ENCODE data around the gene SDK1. TPM values are rescaled to one million over a fixed set of nuclear protein-coding genes. Genes with fewer than 3 reads are reported as not detected.
A peak's percentile ranks its signal among the peaks of the same experiment; 100 is the strongest.

The SDK1 gene
- total and polyA plus RNA-seq, 2 of the 8 experiments (the other 6 are each of a cell fraction or from before 2014, with no cell fraction given) = 3.3 to 7.2 TPM

DNA sequence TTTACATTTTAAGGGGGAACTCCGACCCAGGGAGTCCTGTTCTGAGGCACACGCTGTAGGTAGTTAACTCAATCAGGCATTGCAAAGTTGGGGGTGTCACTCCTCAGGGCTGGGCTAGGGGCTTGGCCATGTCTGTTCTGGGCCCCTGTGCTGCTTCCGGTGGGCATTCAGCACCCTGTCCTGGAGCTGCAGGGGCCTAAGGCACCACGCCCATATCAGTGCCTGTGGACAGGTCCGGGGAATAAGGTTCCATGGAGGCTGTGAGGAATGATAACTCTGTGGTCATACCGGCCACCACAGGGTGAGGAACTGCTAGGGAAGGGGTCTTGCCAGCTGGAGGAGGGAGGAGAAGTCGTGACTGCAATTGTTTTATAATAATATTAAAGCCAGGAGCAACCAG, 842.0 kb downstream of the SDK1 start:
- Histone ChIP-seq H3K18ac (ENCODE audit: extremely low read depth, low read length) (no peak overlapping the region), H2BK5ac (ENCODE audit: low read depth, low read length) (no peak overlapping the region), H2BK12ac (ENCODE audit: low read depth, low read length) (no peak overlapping the region; the same call in 1 of the 2 replicates), H3K23me2 (ENCODE audit: low read depth, low read length) (no peaks in the 10 kb centered on the region), H4K8ac (ENCODE audit: extremely low read depth, insufficient read depth, low read length) (0 out of 2 replicates have a peak overlapping the region, but pooled peaks have one; percentile 63), H3K79me2 (ENCODE audit: control insufficient read depth in 1 of 2, insufficient read depth in 2 of 2, low read length in 2 of 2) (no peaks in the 10 kb centered on the region), H3K9ac (replicated peaks in 1 of 4; ENCODE audit: extremely low read depth in 1 of 4, low read depth in 3 of 4, low read length in 3 of 4) (peak overlapping the region in 1 of 4 experiments; percentile 7; a peak in 1 of 7 replicates), H2AFZ (ENCODE audit: low read length) (no peak overlapping the region), H3K9me3 (ENCODE audit: insufficient read depth in 2 of 2, low read depth in 1 of 2, low read length in 1 of 2) (no peaks in the 10 kb centered on the region), H3K4me3 (ENCODE audit: extremely low read depth in 1 of 4, insufficient read depth in 2 of 4, low read depth in 3 of 4, low read length in 4 of 4) (no peak overlapping the region), H4K20me1 (replicated peaks in 1 of 2; ENCODE audit: control insufficient read depth in 1 of 2, insufficient read depth in 2 of 2, low read length in 2 of 2) (no peaks in the 10 kb centered on the region), H3K27me3 (replicated peaks in 1 of 4; ENCODE audit: control insufficient read depth in 3 of 4, extremely low read depth in 1 of 4, insufficient read depth in 3 of 4, low read length in 3 of 4) (no peaks in the 10 kb centered on the region), H3K4ac (replicated peaks; ENCODE audit: insufficient read length, low read depth, low read length) (no peak overlapping the region), H3K36me3 (ENCODE audit: control insufficient read depth in 2 of 4, insufficient read depth in 4 of 4, low read length in 3 of 4) (no peaks in the 10 kb centered on the region), H2AK5ac (ENCODE audit: low read depth, low read length) (no peak overlapping the region), H3K79me1 (ENCODE audit: low read depth, low read length) (no peaks in the 10 kb centered on the region), H4K5ac (ENCODE audit: insufficient read length, low read depth, low read length) (no peak overlapping the region), H3K27ac (ENCODE audit: low read depth, low read length) (no peak overlapping the region), H2BK15ac (ENCODE audit: low read length) (no peak overlapping the region), H3K14ac (ENCODE audit: insufficient read length) (no peak overlapping the region), H3K56ac (replicated peaks; ENCODE audit: insufficient read length, low read depth, low read length) (no peak overlapping the region), H3K4me2 (ENCODE audit: insufficient read depth in 1 of 2, low read depth in 2 of 2, low read length in 2 of 2) (no peak overlapping the region), H3K23ac (ENCODE audit: insufficient read length) (no peak overlapping the region), H2BK120ac (replicated peaks; ENCODE audit: low read depth, low read length) (no peak overlapping the region), H2BK20ac (ENCODE audit: low read length) (no peak overlapping the region), H4K91ac (replicated peaks; ENCODE audit: insufficient read length, low read length) (no peak overlapping the region), H3K4me1 (replicated peaks in 1 of 4; ENCODE audit: control insufficient read depth in 3 of 4, insufficient read depth in 4 of 4, low read length in 3 of 4) (peaks cover 0 to 33% (median 17%) of the 10 kb centered on the region in 4 experiments; a peak in 6 of 7 replicates)
- no peak for DNase-seq (ENCODE audit: low read depth in 1 of 2, low spot score in 2 of 2)
- 79% methylated on average over 6 of the region's 7 CpGs; no CpG with 5 or more reads in 1 of the 2 experiments for WGBS, 2 experiments (ENCODE audit: extremely low coverage in 1 of 2, insufficient coverage in 1 of 2, insufficient read length in 1 of 2, insufficient replicate concordance in 2 of 2, low coverage in 1 of 2, low lambda C conversion rate in 2 of 2, missing lambda C conversion rate in 1 of 2)
- TF ChIP-seq EZH2 (IDR thresholded peaks at IDR 0.05; ENCODE audit: low read depth, low read length, severe bottlenecking) (no peak), BRCA1 (IDR thresholded peaks at IDR 0.05; ENCODE audit: low read depth, low read length) (no peak), SAP30 (IDR thresholded peaks at IDR 0.05; ENCODE audit: insufficient read depth, insufficient replicate concordance, low read length) (no peak), TAF1 (IDR thresholded peaks at IDR 0.05; ENCODE audit: low read depth, low read length) (no peak)
- POLR2A ChIA-PET (ENCODE audit: partially characterized antibody) = interaction anchor here (0.8 to 2.2 kb wide), 3 partner anchors 8 to 21 kb away, joined by 3 to 6 read pairs (median 4); no protein-coding TSS in a partner anchor
- FAIRE-seq = no peak
- CTCF ChIA-PET (ENCODE audit: partially characterized antibody) = interaction anchor here (1.1 to 2.3 kb wide), 2 partner anchors 9 to 40 kb away, joined by 3 to 6 read pairs; no protein-coding TSS in a partner anchor
